D721Med (cell line): ENCODE measurements around the gene CLHC1.
"Not testable (repeated sequence)": the region's sequence is repeated elsewhere in the genome, so short reads cannot be mapped to it uniquely, and the experiment has no call there.

Experiments used
- DNase-seq: peaks from one replicate; pipeline ENCODE4 v3.0.0; 2011; ENCODE audit warnings: low spot score; ENCODE audit not compliant: insufficient read length
- FAIRE-seq: peaks from 2 replicates; lab custom pipeline; 2011; peaks lifted over from hg19 to GRCh38; lab: Jason Lieb, UNC
- CTCF ChIP-seq: IDR thresholded peaks from 2 replicates; pipeline ENCODE4 v1.5.1; 2012; ENCODE audit warnings: mild to moderate bottlenecking, control low read depth; ENCODE audit not compliant: insufficient read depth; ENCODE audit errors: missing control alignments

Gene CLHC1

GRCh38 chr2:55213822-55214221 is 18.3 kb downstream of the CLHC1 start:
- TF ChIP-seq CTCF = no peak
- DNase-seq (no peak), FAIRE-seq (no peak)

- DNase-seq (no peak), FAIRE-seq (no peak)
Observed at GRCh38 chr2:55204950-55205349, 27.1 kb downstream of the CLHC1 start.

GRCh38 chr2:55204536-55204935 is 27.6 kb downstream of the CLHC1 start:
- DNase-seq (no peak), FAIRE-seq (no peak)
- no peak for TF ChIP-seq CTCF

More at GRCh38 chr2:55204950-55205349, 27.1 kb downstream of the CLHC1 start:
- TF ChIP-seq CTCF = no peak

GRCh38 chr2:55200416-55200815 is 31.7 kb downstream of the CLHC1 start:
- DNase-seq (no peak), FAIRE-seq (no peak)
- no peak for TF ChIP-seq CTCF

GRCh38 chr2:55196526-55196925 is 35.6 kb downstream of the CLHC1 start:
- FAIRE-seq (no peak), DNase-seq (no peak)
- TF ChIP-seq CTCF = no peak

- DNase-seq, FAIRE-seq: not testable (repeated sequence)
Observed at GRCh38 chr2:55191888-55192287, 40.2 kb downstream of the CLHC1 start.

- DNase-seq, FAIRE-seq: not testable (repeated sequence)
Observed at GRCh38 chr2:55186837-55187236, 45.3 kb downstream of the CLHC1 start.

GRCh38 chr2:55180374-55180773 is 51.7 kb downstream of the CLHC1 start:
- DNase-seq (no peak), FAIRE-seq (no peak)
- no peak for TF ChIP-seq CTCF

- FAIRE-seq (no peak), DNase-seq (no peak)
- TF ChIP-seq CTCF = no peak
Observed at GRCh38 chr2:55176094-55176415, 56.0 kb downstream of the CLHC1 start.
